Measurements from ENCODE around the gene FAF1. TPM values are rescaled to one million over a fixed set of nuclear protein-coding genes. Genes with fewer than 3 reads are reported as not detected.

Gene FAF1
- total RNA-seq, 1 experiment from 2014 or later, result 14.7 TPM

DNA sequence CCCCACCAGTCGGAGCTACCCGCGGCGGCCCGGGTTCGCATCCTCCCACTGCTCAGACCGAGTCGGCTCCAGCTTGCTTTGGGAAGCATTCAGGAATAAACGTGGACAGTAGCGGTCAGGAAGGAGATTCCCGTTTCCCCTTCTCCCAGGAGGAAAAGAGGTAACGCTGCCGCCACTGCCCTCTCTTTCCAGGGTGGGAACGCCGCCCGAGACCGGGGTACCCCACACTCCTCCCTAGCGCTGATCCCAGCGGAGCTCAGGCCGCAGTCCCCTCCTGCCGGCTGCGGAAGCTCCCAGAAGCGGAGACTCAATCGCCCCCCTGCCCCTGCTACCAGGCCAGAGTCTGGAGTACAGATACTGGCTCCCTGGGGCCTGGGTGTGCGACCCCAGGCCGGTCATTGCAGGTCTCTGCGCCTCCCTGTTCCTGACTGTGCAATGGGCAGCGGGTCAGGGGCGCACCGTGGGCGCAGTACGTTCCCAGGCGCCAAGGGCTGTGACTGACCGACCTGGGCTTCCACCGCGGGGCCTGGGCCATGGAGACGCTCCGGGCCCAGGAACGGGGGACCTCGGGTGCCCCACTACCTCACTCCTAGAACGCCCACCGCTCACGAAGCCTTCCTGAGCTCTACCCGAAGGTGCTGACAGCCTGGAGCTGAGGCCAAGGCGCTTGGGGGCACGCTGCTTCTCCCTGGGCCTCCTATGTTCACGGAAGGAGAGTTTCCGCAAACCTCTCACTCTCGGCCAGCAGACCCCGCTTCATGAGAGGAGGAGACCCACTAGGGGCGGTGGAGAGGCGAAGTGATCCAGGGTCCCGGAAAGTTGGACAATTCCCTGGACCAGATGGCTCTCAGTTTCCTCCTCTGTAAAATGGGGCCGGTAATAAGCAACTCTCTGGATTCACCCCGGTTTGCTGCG, 544.6 kb downstream of the FAF1 start:
- Histone ChIP-seq H3K4me3 (ENCODE audit: low read length) (no peak overlapping the region), H3F3A (ENCODE audit: low read length, unreplicated experiment) (no peaks in the 10 kb centered on the region), H3K27me3 (ENCODE audit: low read length) (no peaks in the 10 kb centered on the region), H3K36me3 (ENCODE audit: low read depth, low read length) (no peaks in the 10 kb centered on the region), H4K20me1 (ENCODE audit: low read length) (no peaks in the 10 kb centered on the region), H3K9me3 (ENCODE audit: low read length) (no peaks in the 10 kb centered on the region), H3K9me2 (replicated peaks; ENCODE audit: low read length) (no peaks in the 10 kb centered on the region), H3K4me1 (ENCODE audit: insufficient read depth, low read length) (no peaks in the 10 kb centered on the region), H3K4me2 (ENCODE audit: low read length) (no peak overlapping the region), H3K27ac (ENCODE audit: low read length) (no peak overlapping the region), H3K79me2 (ENCODE audit: low read length) (no peaks in the 10 kb centered on the region), H3K9ac (ENCODE audit: low read length) (no peak overlapping the region), H2AFZ (ENCODE audit: low read length) (no peak overlapping the region)
- ChIA-PET POLR2A (ENCODE audit: unreplicated experiment) (no interaction called here), CTCF (no interaction called here)
- DNase-seq (no peak), ATAC-seq (no peak)
- TF ChIP-seq EZH2phosphoT487 (IDR thresholded peaks at IDR 0.05; ENCODE audit: borderline replicate concordance, low read length) (no peak), EZH2 (IDR thresholded peaks at IDR 0.05; ENCODE audit: low read length, unreplicated experiment) (no peak)
- TF ChIP-seq, protein P1, sequence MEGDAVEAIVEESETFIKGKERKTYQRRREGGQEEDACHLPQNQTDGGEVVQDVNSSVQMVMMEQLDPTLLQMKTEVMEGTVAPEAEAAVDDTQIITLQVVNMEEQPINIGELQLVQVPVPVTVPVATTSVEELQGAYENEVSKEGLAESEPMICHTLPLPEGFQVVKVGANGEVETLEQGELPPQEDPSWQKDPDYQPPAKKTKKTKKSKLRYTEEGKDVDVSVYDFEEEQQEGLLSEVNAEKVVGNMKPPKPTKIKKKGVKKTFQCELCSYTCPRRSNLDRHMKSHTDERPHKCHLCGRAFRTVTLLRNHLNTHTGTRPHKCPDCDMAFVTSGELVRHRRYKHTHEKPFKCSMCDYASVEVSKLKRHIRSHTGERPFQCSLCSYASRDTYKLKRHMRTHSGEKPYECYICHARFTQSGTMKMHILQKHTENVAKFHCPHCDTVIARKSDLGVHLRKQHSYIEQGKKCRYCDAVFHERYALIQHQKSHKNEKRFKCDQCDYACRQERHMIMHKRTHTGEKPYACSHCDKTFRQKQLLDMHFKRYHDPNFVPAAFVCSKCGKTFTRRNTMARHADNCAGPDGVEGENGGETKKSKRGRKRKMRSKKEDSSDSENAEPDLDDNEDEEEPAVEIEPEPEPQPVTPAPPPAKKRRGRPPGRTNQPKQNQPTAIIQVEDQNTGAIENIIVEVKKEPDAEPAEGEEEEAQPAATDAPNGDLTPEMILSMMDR (conservative IDR thresholded peaks at IDR 0.05; ENCODE audit: low read depth, low read length), result no peak
- BruUV-seq (replicated peaks), result no TSS peak
- intact Hi-C loops (cut with micrococcal nuclease), result no loop called here

- H3K4me3 ChIP-seq (ENCODE audit: low read length), result no peak overlapping the region
- no peaks in the 10 kb centered on the region for H3K36me3 ChIP-seq (ENCODE audit: low read depth, low read length)
- intact Hi-C loops (cut with micrococcal nuclease), result no loop called here
- ChIA-PET CTCF (no interaction called here), POLR2A (ENCODE audit: unreplicated experiment) (no interaction called here)
- no peaks in the 10 kb centered on the region for H3K9me3 ChIP-seq (ENCODE audit: low read length)
- ATAC-seq, result no peak
- no peaks in the 10 kb centered on the region for H3K27me3 ChIP-seq (ENCODE audit: low read length)
- H2AFZ ChIP-seq (ENCODE audit: low read length), result no peak overlapping the region
- no peak overlapping the region for H3K4me2 ChIP-seq (ENCODE audit: low read length)
- no peak overlapping the region for H3K27ac ChIP-seq (ENCODE audit: low read length)
- H4K20me1 ChIP-seq (ENCODE audit: low read length), result no peaks in the 10 kb centered on the region
- TF ChIP-seq EZH2phosphoT487 (IDR thresholded peaks at IDR 0.05; ENCODE audit: borderline replicate concordance, low read length), result no peak
- TF ChIP-seq, protein P1 (conservative IDR thresholded peaks at IDR 0.05; ENCODE audit: low read depth, low read length), result no peak
- no peak for TF ChIP-seq EZH2 (IDR thresholded peaks at IDR 0.05; ENCODE audit: low read length, unreplicated experiment)
- H3K79me2 ChIP-seq (ENCODE audit: low read length), result no peaks in the 10 kb centered on the region
- H3K4me1 ChIP-seq (ENCODE audit: insufficient read depth, low read length), result no peaks in the 10 kb centered on the region
- BruUV-seq (replicated peaks), result no TSS peak
- no peak overlapping the region for H3K9ac ChIP-seq (ENCODE audit: low read length)
- no peak for DNase-seq
- no peaks in the 10 kb centered on the region for H3K9me2 ChIP-seq (replicated peaks; ENCODE audit: low read length)
- no peaks in the 10 kb centered on the region for H3F3A ChIP-seq (ENCODE audit: low read length, unreplicated experiment)
Measured at GRCh38 chr1:50414853-50415234, 545.2 kb downstream of the FAF1 start.

- Histone ChIP-seq H3K4me1 (ENCODE audit: insufficient read depth, low read length) (no peaks in the 10 kb centered on the region), H3K9ac (ENCODE audit: low read length) (no peak overlapping the region), H3K36me3 (ENCODE audit: low read depth, low read length) (no peaks in the 10 kb centered on the region), H2AFZ (ENCODE audit: low read length) (no peak overlapping the region), H3K27me3 (ENCODE audit: low read length) (no peaks in the 10 kb centered on the region), H4K20me1 (ENCODE audit: low read length) (no peaks in the 10 kb centered on the region), H3K79me2 (ENCODE audit: low read length) (no peaks in the 10 kb centered on the region), H3F3A (ENCODE audit: low read length, unreplicated experiment) (no peaks in the 10 kb centered on the region), H3K4me3 (ENCODE audit: low read length) (no peak overlapping the region), H3K9me2 (replicated peaks; ENCODE audit: low read length) (no peaks in the 10 kb centered on the region), H3K4me2 (ENCODE audit: low read length) (no peak overlapping the region), H3K9me3 (ENCODE audit: low read length) (no peaks in the 10 kb centered on the region), H3K27ac (ENCODE audit: low read length) (no peak overlapping the region)
- intact Hi-C loops (cut with micrococcal nuclease), result no loop called here
- no TSS peak for BruUV-seq (replicated peaks)
- DNase-seq (no peak), ATAC-seq (no peak)
- no peak for TF ChIP-seq EZH2phosphoT487 (IDR thresholded peaks at IDR 0.05; ENCODE audit: borderline replicate concordance, low read length)
- no peak for TF ChIP-seq EZH2 (IDR thresholded peaks at IDR 0.05; ENCODE audit: low read length, unreplicated experiment)
- TF ChIP-seq, protein P1 (conservative IDR thresholded peaks at IDR 0.05; ENCODE audit: low read depth, low read length), result no peak
- ChIA-PET CTCF (no interaction called here), POLR2A (ENCODE audit: unreplicated experiment) (no interaction called here)
Measured at GRCh38 chr1:50412813-50413476, 547.1 kb downstream of the FAF1 start.

Measured in PC-3 (cell line).